Measurements from ENCODE around the gene SLIT2.

The SLIT2 gene

DNA sequence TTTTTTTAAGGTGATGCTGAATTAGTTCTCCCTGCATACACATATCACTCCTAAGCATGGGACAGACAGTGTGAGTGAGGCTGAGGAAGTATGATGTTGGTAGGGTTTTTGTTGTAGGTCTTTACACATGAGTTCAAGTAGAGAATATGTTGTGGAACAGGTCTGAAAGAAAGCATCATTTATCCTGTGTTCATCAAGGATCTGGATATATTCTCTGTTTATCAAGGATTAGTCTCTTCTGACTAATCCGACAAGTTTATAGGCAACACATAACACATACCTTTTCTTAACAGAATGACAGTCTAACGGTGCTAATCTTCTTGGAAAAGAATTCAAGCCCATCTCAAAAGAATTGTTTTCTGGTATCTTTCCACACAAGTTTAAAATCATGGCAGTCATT lies 10.5 kb downstream of the SLIT2 start:
- no peak for DNase-seq (ENCODE audit: low read depth)
- no peak overlapping the region for H3K4me3 ChIP-seq (ENCODE audit: control insufficient read depth, low read depth, low read length)
- TF ChIP-seq CTCF (IDR thresholded peaks at IDR 0.05; ENCODE audit: control insufficient read depth, insufficient read depth, low read depth, low read length, missing control alignments): no peak

DNA sequence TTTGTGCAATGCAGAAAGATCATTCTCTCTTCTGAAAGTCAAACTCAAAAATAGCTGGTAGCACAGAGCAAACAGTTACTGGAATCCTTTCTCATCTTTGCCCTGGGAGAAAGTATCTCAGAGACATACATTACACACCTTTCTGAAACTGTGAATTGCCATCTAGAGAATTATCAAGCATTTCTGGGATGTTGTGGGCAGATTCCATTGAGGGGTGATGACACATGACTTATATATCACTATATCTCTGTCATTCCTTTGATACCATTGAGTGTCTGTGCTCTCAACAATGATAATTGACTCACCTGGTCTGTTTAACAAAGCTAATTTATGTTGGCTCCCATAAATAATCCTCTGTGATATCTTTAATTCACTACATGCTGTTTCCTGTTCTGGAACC lies 13.0 kb downstream of the SLIT2 start:
- DNase-seq (ENCODE audit: low read depth): no peak
- TF ChIP-seq CTCF (IDR thresholded peaks at IDR 0.05; ENCODE audit: control insufficient read depth, insufficient read depth, low read depth, low read length, missing control alignments): no peak

DNA sequence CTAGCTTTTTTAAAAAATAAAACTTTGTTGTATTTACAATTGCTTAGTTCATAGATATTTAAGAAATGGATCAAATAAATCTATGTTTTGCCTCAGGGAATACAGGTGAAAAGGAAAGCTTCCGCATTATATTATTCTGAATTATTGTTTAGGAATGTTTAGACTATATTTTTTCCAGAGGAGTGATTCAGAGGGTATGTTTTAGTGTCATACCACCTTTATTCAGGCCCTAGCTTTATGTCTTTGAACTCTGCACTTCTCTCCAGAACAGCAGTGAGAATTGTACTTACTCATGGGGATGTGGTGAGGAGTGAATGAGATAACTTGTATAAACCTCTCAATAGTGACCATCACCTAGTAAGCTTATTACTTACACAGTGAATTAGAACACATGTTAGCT lies 14.0 kb downstream of the SLIT2 start:
- TF ChIP-seq CTCF (IDR thresholded peaks at IDR 0.05; ENCODE audit: control insufficient read depth, insufficient read depth, low read depth, low read length, missing control alignments): no peak
- DNase-seq (ENCODE audit: low read depth): no peak
- no peak overlapping the region for H3K4me3 ChIP-seq (ENCODE audit: control insufficient read depth, low read depth, low read length)

More for the DNA sequence above, 13.0 kb downstream of the SLIT2 start:
- no peak overlapping the region for H3K4me3 ChIP-seq (ENCODE audit: control insufficient read depth, low read depth, low read length)

GRCh38 chr4:20266215-20267082 lies 14.7 kb downstream of the SLIT2 start:
- TF ChIP-seq CTCF (IDR thresholded peaks at IDR 0.05; ENCODE audit: control insufficient read depth, insufficient read depth, low read depth, low read length, missing control alignments): no peak
- no peak overlapping the region for H3K4me3 ChIP-seq (ENCODE audit: control insufficient read depth, low read depth, low read length)
- DNase-seq (ENCODE audit: low read depth): no peak

DNA sequence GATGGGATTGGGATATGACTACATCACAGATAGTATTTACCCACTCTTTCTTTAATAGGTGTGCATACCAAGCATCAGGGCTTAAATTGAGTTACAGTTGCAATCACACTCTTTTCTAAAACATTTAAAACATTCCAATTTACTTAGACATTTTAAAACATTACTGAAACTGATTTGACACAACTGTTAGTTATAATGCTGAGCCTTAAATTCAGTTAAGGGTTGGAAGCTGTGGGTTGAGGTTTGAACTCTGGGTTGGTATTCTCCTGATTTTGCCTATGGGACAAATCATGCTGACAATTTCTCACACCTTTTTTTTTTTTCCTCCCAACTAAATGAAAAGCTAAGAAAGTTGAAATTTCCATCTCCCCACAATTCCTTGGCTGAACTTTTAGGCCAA lies 16.3 kb downstream of the SLIT2 start:
- no peak overlapping the region for H3K4me3 ChIP-seq (ENCODE audit: control insufficient read depth, low read depth, low read length)
- no peak for TF ChIP-seq CTCF (IDR thresholded peaks at IDR 0.05; ENCODE audit: control insufficient read depth, insufficient read depth, low read depth, low read length, missing control alignments)
- no peak for DNase-seq (ENCODE audit: low read depth)

DNA sequence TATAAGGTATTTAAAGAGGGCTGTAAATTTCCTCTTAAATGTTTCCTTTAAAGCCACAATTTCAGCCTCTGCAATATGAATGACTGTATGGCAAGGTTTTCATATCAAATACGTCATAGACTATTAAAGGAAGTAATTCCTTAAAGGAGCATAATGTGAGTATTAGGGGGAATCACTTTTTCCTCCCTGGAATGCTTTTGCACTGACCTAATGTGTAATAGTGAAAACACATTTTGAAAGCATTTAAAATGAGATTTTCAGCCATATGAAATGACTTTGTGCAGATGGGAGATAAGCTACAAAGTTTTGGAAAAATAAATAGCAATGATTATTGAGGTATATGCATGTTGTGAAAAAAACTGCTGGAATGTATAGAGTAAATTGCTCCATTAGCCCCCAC lies 17.6 kb downstream of the SLIT2 start:
- DNase-seq (ENCODE audit: low read depth): no peak

More for the DNA sequence above, 17.6 kb downstream of the SLIT2 start:
- no peak for TF ChIP-seq CTCF (IDR thresholded peaks at IDR 0.05; ENCODE audit: control insufficient read depth, insufficient read depth, low read depth, low read length, missing control alignments)
- no peak overlapping the region for H3K4me3 ChIP-seq (ENCODE audit: control insufficient read depth, low read depth, low read length)

All from AG09309 (cell line).